Karpas-422 (cell line): ENCODE data around the gene GUCY1B1. TPM values are rescaled to one million over a fixed set of nuclear protein-coding genes. Genes with fewer than 3 reads are reported as not detected.

Experiments used
- DNase-seq: peaks from one replicate; pipeline ENCODE4 v3.0.0-alpha.2; 2015
- H2AFZ ChIP-seq: fragments of 200-600 bp; sonication (generic); 2 replicates; pipeline ENCODE4 v1.6.1; 2014; ENCODE audit warnings: antibody characterized with exemption, low read length, mixed read lengths
- H3K27ac ChIP-seq: fragments of 200-600 bp; sonication (generic); 2 replicates; pipeline ENCODE4 v1.5.1; 2014; ENCODE audit warnings: mild to moderate bottlenecking, low read length, moderate library complexity
- H3K27me3 ChIP-seq: fragments of 200-600 bp; sonication (generic); 2 replicates; pipeline ENCODE4 v1.6.1; 2014; ENCODE audit warnings: low read length, mixed read lengths
- H3K36me3 ChIP-seq: fragments of 200-600 bp; sonication (generic); 2 replicates; pipeline ENCODE4 v1.6.1; 2014; ENCODE audit warnings: low read length, mixed read lengths; ENCODE audit not compliant: insufficient read depth
- H3K4me1 ChIP-seq: fragments of 200-600 bp; sonication (generic); 2 replicates; pipeline ENCODE4 v1.6.1; 2014; ENCODE audit warnings: mild to moderate bottlenecking, low read length, mixed read lengths
- H3K4me2 ChIP-seq: fragments of 200-600 bp; sonication (generic); 2 replicates; pipeline ENCODE4 v1.6.1; 2014; ENCODE audit warnings: low read length, low read depth, mild to moderate bottlenecking; ENCODE audit not compliant: poor library complexity, severe bottlenecking
- H3K4me3 ChIP-seq: fragments of 200-600 bp; sonication (generic); 2 replicates; pipeline ENCODE4 v1.5.1; 2014; ENCODE audit warnings: mild to moderate bottlenecking, antibody characterized with exemption, low read length, mixed read lengths
- H3K79me2 ChIP-seq: fragments of 200-600 bp; sonication (generic); 2 replicates; pipeline ENCODE4 v1.6.1; 2014; ENCODE audit warnings: mild to moderate bottlenecking, low read length, mixed read lengths
- H3K9ac ChIP-seq: fragments of 200-600 bp; sonication (generic); 2 replicates; pipeline ENCODE4 v1.6.0; 2014; ENCODE audit warnings: low read length
- H3K9me2 ChIP-seq: fragments of 200-600 bp; sonication (generic), shearing (Covaris generic); replicated peaks from 2 replicates; pipeline ENCODE4 v1.6.0; 2014; ENCODE audit warnings: mild to moderate bottlenecking, low read length, moderate library complexity; ENCODE audit not compliant: insufficient read depth
- H3K9me3 ChIP-seq: fragments of 300-700, 200-600 bp; sonication (generic); 2 replicates; pipeline ENCODE4 v1.6.1; 2014; ENCODE audit warnings: low read length, mixed read lengths
- H4K20me1 ChIP-seq: fragments of 200-600 bp; sonication (generic); 2 replicates; pipeline ENCODE4 v1.6.1; 2014; ENCODE audit warnings: mild to moderate bottlenecking, antibody characterized with exemption, low read length, low read depth; ENCODE audit not compliant: insufficient read depth
- total RNA-seq: library from RNA; depleted of rRNA; stranded (reverse); fragments of >200 nt; shearing (Covaris generic); gene quantifications from 2 replicates; pipeline ENCODE4 v1.2.3, GENCODE V29; 2014; ENCODE audit warnings: low replicate concordance

Gene GUCY1B1
- total RNA-seq, 1 experiment from 2014 or later: 3.2 TPM

DNA sequence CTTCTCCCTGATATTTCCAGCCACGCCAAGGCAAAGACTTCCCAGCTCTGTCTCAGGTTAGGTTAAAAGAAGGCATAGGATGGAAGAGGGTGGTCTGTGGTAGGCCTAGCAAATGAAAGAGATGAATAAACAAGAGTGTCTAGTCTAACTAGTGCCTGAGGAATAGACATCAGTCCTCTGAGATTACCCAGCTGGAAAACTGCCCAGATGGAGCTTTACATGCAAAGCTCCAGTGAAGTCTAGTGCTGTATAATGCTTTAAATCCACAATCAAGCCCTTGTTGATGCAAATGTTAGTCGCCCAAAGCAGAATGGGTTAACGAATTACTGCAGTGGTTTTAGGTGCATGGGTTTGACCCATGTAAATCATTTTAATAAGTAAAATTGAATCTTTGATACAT is 24.8 kb upstream of the GUCY1B1 start:
- Histone ChIP-seq H3K4me2 (peak overlapping the region; percentile 72), H2AFZ (no peak overlapping the region), H3K9me2 (no peaks in the 10 kb centered on the region), H4K20me1 (no peaks in the 10 kb centered on the region), H3K79me2 (no peaks in the 10 kb centered on the region), H3K36me3 (no peaks in the 10 kb centered on the region), H3K27ac (peak overlapping the region; percentile 97), H3K27me3 (no peaks in the 10 kb centered on the region), H3K4me1 (peaks cover 97% of the 10 kb centered on the region), H3K4me3 (peak overlapping the region; percentile 56), H3K9me3 (no peaks in the 10 kb centered on the region), H3K9ac (peak overlapping the region; percentile 73)
- peak; percentile 97 for DNase-seq

GRCh38 chr4:155734951-155735350 is 23.9 kb upstream of the GUCY1B1 start:
- Histone ChIP-seq H3K9me2 (no peaks in the 10 kb centered on the region), H3K27ac (peak overlapping the region; percentile 97), H3K9me3 (no peaks in the 10 kb centered on the region), H3K4me2 (peak overlapping the region; percentile 72), H2AFZ (peak overlapping the region; percentile 2; the same call in 1 of the 2 replicates), H4K20me1 (no peaks in the 10 kb centered on the region), H3K27me3 (no peaks in the 10 kb centered on the region), H3K36me3 (no peaks in the 10 kb centered on the region), H3K4me3 (peak overlapping the region; percentile 56), H3K4me1 (peaks cover 100% of the 10 kb centered on the region), H3K79me2 (no peaks in the 10 kb centered on the region), H3K9ac (peak overlapping the region; percentile 73)
- peak; percentile 92 for DNase-seq

DNA sequence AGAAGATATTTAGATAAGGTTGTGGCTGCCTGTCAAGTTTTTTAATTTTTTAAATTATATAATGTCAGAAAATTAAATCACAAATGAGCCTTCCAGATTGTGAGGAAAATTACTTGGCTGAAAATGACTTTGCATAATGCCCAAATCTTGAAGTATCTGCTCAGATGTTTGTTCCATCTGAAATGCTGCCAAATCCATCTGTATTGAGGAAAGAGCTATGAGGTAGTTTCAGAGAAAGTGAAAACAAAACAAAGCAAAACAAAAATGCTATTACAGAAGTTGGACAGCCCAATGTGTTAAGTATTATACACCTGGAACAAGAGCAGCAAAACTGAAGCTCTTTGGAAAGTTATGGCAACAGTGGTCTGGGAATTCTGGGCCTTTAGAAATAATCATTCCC is 23.3 kb upstream of the GUCY1B1 start:
- Histone ChIP-seq H3K9me2 (no peaks in the 10 kb centered on the region), H3K27ac (peak overlapping the region; percentile 97), H3K4me3 (peak overlapping the region; percentile 56), H2AFZ (no peak overlapping the region), H3K27me3 (no peaks in the 10 kb centered on the region), H4K20me1 (no peaks in the 10 kb centered on the region), H3K4me1 (peaks cover 96% of the 10 kb centered on the region), H3K36me3 (no peaks in the 10 kb centered on the region), H3K9me3 (no peaks in the 10 kb centered on the region), H3K4me2 (peak overlapping the region; percentile 72), H3K9ac (peak overlapping the region; percentile 73), H3K79me2 (no peaks in the 10 kb centered on the region)
- DNase-seq: peak; percentile 76

DNA sequence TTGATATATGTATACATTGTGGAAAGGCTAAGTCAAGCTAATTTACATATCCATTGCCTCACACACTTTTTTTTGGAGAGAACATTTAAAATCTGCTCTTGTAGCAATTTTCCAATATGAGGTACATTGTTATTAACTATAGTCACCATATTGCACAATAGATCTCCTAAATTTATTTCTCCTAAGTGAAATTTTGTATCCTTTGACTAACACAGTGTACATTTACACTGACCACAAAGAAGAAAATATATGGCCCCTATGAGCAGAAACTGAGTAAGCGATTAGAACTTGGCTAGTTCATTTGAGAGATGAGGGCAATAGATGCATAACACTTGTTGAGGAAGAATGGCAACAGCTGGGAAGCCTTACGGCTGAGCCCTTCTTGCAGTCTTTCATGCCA is 20.3 kb upstream of the GUCY1B1 start:
- peaks cover 6% of the 10 kb centered on the region; the same call in 1 of the 2 replicates for H3K36me3 ChIP-seq
- H3K4me1 ChIP-seq: peaks cover 73% of the 10 kb centered on the region
- H3K79me2 ChIP-seq: no peaks in the 10 kb centered on the region
- H3K27ac ChIP-seq: peak overlapping the region; percentile 97; the same call in 1 of the 2 replicates
- H3K27me3 ChIP-seq: no peaks in the 10 kb centered on the region
- H2AFZ ChIP-seq: 0 out of 2 replicates have a peak overlapping the region, but pooled peaks have one; percentile 63
- H3K4me2 ChIP-seq: no peak overlapping the region
- no peaks in the 10 kb centered on the region; the same call in 1 of the 2 replicates for H3K9me3 ChIP-seq
- no peaks in the 10 kb centered on the region for H3K9me2 ChIP-seq
- no peak overlapping the region for H3K4me3 ChIP-seq
- no peaks in the 10 kb centered on the region for H4K20me1 ChIP-seq
- DNase-seq: no peak
- H3K9ac ChIP-seq: no peak overlapping the region

- Histone ChIP-seq H3K27me3 (no peaks in the 10 kb centered on the region), H3K4me2 (no peak overlapping the region), H2AFZ (peak overlapping the region; percentile 22; the same call in 1 of the 2 replicates), H3K9me2 (no peaks in the 10 kb centered on the region), H3K9me3 (peaks cover 3% of the 10 kb centered on the region; the same call in 1 of the 2 replicates), H3K79me2 (no peaks in the 10 kb centered on the region), H3K36me3 (peaks cover 10% of the 10 kb centered on the region; the same call in 1 of the 2 replicates), H4K20me1 (no peaks in the 10 kb centered on the region), H3K4me3 (no peak overlapping the region), H3K27ac (no peak overlapping the region), H3K9ac (no peak overlapping the region), H3K4me1 (peaks cover 64% of the 10 kb centered on the region)
- DNase-seq: no peak
These were observed 17.3 kb upstream of the GUCY1B1 start for GRCh38 chr4:155741546-155741945.

DNA sequence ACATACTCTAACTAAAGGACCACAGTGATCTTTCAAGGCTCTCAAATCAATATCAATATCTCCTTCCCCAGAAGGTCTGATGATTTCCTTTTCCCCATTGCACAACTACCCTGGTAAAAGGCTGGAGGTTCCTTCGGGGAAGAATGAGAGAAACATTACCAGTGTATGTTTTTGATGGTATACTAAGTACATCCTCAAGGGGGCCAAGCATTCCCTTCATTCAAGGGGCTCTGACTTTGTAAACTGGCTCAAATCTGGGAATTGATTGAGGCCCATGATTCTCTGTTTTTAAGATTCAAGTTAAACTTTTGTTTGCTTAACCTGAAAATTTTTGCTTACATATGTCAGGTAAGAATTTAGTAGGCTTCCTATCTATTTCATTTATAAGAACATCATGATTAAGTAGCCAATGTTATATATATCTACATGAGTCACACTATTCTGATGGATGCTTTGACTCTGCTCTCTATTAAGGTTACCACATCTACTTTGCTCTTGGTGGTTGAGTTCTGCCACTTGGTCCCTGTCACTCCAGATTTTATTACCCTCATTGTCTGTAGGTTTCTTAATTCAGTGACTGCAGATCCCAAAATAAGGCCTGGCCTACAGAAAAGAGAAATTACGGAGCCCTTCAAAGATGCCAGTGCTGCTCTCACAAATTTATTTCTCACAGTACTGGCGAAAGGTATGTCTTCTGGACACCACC is 16.4 kb upstream of the GUCY1B1 start:
- Histone ChIP-seq H4K20me1 (no peaks in the 10 kb centered on the region), H3K9ac (no peak overlapping the region), H3K27me3 (no peaks in the 10 kb centered on the region), H3K4me2 (no peak overlapping the region), H3K9me3 (peaks cover 3% of the 10 kb centered on the region; the same call in 1 of the 2 replicates), H3K27ac (no peak overlapping the region), H3K4me1 (peaks cover 64% of the 10 kb centered on the region), H3K79me2 (no peaks in the 10 kb centered on the region), H3K36me3 (peaks cover 10% of the 10 kb centered on the region; the same call in 1 of the 2 replicates), H3K9me2 (no peaks in the 10 kb centered on the region), H3K4me3 (no peak overlapping the region), H2AFZ (peak overlapping the region; percentile 11)
- DNase-seq: no peak

- Histone ChIP-seq H3K4me2 (peak overlapping the region; percentile 53), H3K27ac (peak overlapping the region; percentile 76), H3K4me3 (peak overlapping the region; percentile 9; the same call in 1 of the 2 replicates), H4K20me1 (no peaks in the 10 kb centered on the region), H3K9me2 (no peaks in the 10 kb centered on the region), H3K4me1 (peaks cover 66% of the 10 kb centered on the region), H2AFZ (peak overlapping the region; percentile 49), H3K9ac (peak overlapping the region; percentile 36), H3K27me3 (no peaks in the 10 kb centered on the region), H3K9me3 (peaks cover 3% of the 10 kb centered on the region; the same call in 1 of the 2 replicates), H3K36me3 (peaks cover 10% of the 10 kb centered on the region; the same call in 1 of the 2 replicates), H3K79me2 (no peaks in the 10 kb centered on the region)
- DNase-seq: no peak
These were observed 12.8 kb upstream of the GUCY1B1 start for GRCh38 chr4:155745984-155746383.

- Histone ChIP-seq H3K4me2 (no peak overlapping the region), H3K27me3 (no peaks in the 10 kb centered on the region), H2AFZ (no peak overlapping the region), H3K4me3 (no peak overlapping the region), H4K20me1 (no peaks in the 10 kb centered on the region), H3K36me3 (peaks cover 8% of the 10 kb centered on the region; the same call in 1 of the 2 replicates), H3K4me1 (peaks cover 69% of the 10 kb centered on the region), H3K9ac (no peak overlapping the region), H3K9me3 (peaks cover 3% of the 10 kb centered on the region; the same call in 1 of the 2 replicates), H3K9me2 (no peaks in the 10 kb centered on the region), H3K27ac (no peak overlapping the region), H3K79me2 (no peaks in the 10 kb centered on the region)
- no peak for DNase-seq
These were observed 10.8 kb upstream of the GUCY1B1 start for GRCh38 chr4:155748039-155748438.
